ENCODE measurements around the gene TBC1D32.

- TF ChIP-seq POLR2AphosphoS5 (IDR thresholded peaks at IDR 0.05; ENCODE audit: borderline replicate concordance, low read depth, low read length): no peak
- no peak for TF ChIP-seq EZH2 (IDR thresholded peaks at IDR 0.05)
Measured at GRCh38 chr6:121354764-121355163, 20.5 kb upstream of the TBC1D32 start.

Data from SK-N-MC (cell line).